ENCODE measurements around the gene CACNA1A. TPM values are rescaled to one million over a fixed set of nuclear protein-coding genes. Genes with fewer than 3 reads are reported as not detected.

The CACNA1A gene
- total RNA-seq, 2 experiments from 2014 or later: 0.19 to 0.78 TPM

- H3K4me1 ChIP-seq (ENCODE audit: insufficient read depth, low read length, poor library complexity, severe bottlenecking): no peaks in the 10 kb centered on the region
- no peaks in the 10 kb centered on the region for H3K79me2 ChIP-seq (ENCODE audit: insufficient read depth, low read depth, low read length)
- TF ChIP-seq EZH2phosphoT487 (IDR thresholded peaks at IDR 0.05; ENCODE audit: borderline replicate concordance, low read depth, low read length): no peak
- TF ChIP-seq, protein P1, sequence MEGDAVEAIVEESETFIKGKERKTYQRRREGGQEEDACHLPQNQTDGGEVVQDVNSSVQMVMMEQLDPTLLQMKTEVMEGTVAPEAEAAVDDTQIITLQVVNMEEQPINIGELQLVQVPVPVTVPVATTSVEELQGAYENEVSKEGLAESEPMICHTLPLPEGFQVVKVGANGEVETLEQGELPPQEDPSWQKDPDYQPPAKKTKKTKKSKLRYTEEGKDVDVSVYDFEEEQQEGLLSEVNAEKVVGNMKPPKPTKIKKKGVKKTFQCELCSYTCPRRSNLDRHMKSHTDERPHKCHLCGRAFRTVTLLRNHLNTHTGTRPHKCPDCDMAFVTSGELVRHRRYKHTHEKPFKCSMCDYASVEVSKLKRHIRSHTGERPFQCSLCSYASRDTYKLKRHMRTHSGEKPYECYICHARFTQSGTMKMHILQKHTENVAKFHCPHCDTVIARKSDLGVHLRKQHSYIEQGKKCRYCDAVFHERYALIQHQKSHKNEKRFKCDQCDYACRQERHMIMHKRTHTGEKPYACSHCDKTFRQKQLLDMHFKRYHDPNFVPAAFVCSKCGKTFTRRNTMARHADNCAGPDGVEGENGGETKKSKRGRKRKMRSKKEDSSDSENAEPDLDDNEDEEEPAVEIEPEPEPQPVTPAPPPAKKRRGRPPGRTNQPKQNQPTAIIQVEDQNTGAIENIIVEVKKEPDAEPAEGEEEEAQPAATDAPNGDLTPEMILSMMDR (conservative IDR thresholded peaks at IDR 0.05; ENCODE audit: low read length): no peak
- ChIA-PET CTCF (ENCODE audit: unreplicated experiment) (no interaction called here), POLR2A (interaction anchor here (0.5 to 0.6 kb wide), 2 partner anchors 86 to 116 kb away, joined by 3 to 4 read pairs; no protein-coding TSS in a partner anchor)
- no peaks in the 10 kb centered on the region for H3K9me3 ChIP-seq (ENCODE audit: low read length)
- peak; percentile 40 for DNase-seq (ENCODE audit: low spot score)
- BruUV-seq (replicated peaks): no TSS peak
- H3K4me2 ChIP-seq (ENCODE audit: low read length): no peak overlapping the region
- no peak overlapping the region for H2AFZ ChIP-seq (ENCODE audit: low read length)
- H3K9me2 ChIP-seq (ENCODE audit: insufficient read depth, low read length): no peaks in the 10 kb centered on the region
- no peaks in the 10 kb centered on the region for H4K20me1 ChIP-seq (ENCODE audit: insufficient read depth, low read length)
- H3K4me3 ChIP-seq (ENCODE audit: low read depth, low read length, poor library complexity, severe bottlenecking): no peak overlapping the region
- no peak overlapping the region for H3K27ac ChIP-seq (ENCODE audit: low read depth, low read length, poor library complexity, severe bottlenecking)
- intact Hi-C loops (cut with micrococcal nuclease; ENCODE audit: unreplicated experiment): no loop called here
- H3K36me3 ChIP-seq (ENCODE audit: insufficient read depth, low read length): no peaks in the 10 kb centered on the region
Observed at GRCh38 chr19:13441810-13442512, 64.3 kb downstream of the CACNA1A start.

DNA sequence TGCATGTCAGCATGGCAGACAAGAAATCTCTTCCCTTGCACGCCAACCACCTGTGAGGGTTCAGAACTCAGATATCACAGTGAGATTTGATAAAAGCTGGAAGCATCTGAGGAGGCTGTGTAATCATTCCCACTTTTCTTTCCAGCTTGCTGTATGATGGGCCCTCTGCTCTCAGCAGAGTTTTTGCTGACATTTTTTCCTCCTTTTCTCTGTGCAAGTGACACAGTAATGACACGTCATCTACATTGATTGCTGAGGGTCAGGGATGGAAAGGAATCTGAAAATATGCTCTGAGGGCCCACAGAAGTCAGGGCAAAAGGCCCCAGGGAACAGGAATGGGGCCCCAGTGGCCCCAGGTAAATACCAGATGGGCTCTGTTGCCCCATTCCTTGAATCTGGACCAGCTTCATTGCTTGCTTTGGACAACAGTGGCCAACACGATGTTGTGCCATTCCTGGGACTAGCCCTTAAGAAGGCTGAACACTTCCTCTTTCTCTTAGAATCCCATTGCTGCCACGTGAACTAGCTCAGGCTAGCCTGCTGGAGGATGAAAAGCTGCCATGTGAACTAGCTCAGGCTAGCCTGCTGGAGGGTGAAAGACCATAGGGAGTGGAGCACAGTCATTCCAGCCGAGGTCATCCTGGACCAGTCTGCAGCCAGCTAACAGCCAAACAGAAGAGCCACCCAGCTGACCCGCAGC lies 68.2 kb downstream of the CACNA1A start:
- no TSS peak for BruUV-seq (replicated peaks)
- no peak overlapping the region for H3K27ac ChIP-seq (ENCODE audit: low read depth, low read length, poor library complexity, severe bottlenecking)
- H3K9me2 ChIP-seq (ENCODE audit: insufficient read depth, low read length): no peaks in the 10 kb centered on the region
- CTCF ChIA-PET (ENCODE audit: unreplicated experiment): no interaction called here
- no peaks in the 10 kb centered on the region for H3K36me3 ChIP-seq (ENCODE audit: insufficient read depth, low read length)
- H2AFZ ChIP-seq (ENCODE audit: low read length): no peak overlapping the region
- intact Hi-C loops (cut with micrococcal nuclease; ENCODE audit: unreplicated experiment): no loop called here
- no peaks in the 10 kb centered on the region for H3K4me1 ChIP-seq (ENCODE audit: insufficient read depth, low read length, poor library complexity, severe bottlenecking)
- no peaks in the 10 kb centered on the region for H4K20me1 ChIP-seq (ENCODE audit: insufficient read depth, low read length)
- H3K9me3 ChIP-seq (ENCODE audit: low read length): no peaks in the 10 kb centered on the region
- no peak for DNase-seq (ENCODE audit: low spot score)
- TF ChIP-seq, protein P1 (conservative IDR thresholded peaks at IDR 0.05; ENCODE audit: low read length): no peak
- no peak for TF ChIP-seq EZH2phosphoT487 (IDR thresholded peaks at IDR 0.05; ENCODE audit: borderline replicate concordance, low read depth, low read length)
- H3K4me3 ChIP-seq (ENCODE audit: low read depth, low read length, poor library complexity, severe bottlenecking): no peak overlapping the region
- POLR2A ChIA-PET: no interaction called here
- H3K4me2 ChIP-seq (ENCODE audit: low read length): no peak overlapping the region
- H3K79me2 ChIP-seq (ENCODE audit: insufficient read depth, low read depth, low read length): no peaks in the 10 kb centered on the region

DNA sequence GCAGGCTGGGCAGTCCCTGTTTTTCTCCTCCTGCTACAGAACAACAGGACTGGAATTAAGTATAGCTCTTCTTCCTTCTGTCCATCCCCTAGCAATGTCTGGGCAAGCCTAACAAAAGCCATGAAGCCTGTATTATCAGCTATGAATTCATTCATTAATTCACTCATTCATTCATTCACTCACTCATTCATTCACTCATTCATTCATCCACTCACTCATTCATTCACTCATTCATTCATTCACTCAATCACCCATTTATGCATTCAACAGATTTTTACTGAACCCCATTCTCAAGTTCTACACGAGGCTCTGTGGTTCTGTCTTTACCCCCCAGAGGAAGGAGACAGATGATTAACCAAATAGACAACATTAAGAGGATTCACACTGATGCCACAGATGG lies 69.9 kb downstream of the CACNA1A start:
- Histone ChIP-seq H3K4me3 (ENCODE audit: low read depth, low read length, poor library complexity, severe bottlenecking) (no peak overlapping the region), H4K20me1 (ENCODE audit: insufficient read depth, low read length) (no peaks in the 10 kb centered on the region), H3K27ac (ENCODE audit: low read depth, low read length, poor library complexity, severe bottlenecking) (no peak overlapping the region), H3K9me2 (ENCODE audit: insufficient read depth, low read length) (no peaks in the 10 kb centered on the region), H3K79me2 (ENCODE audit: insufficient read depth, low read depth, low read length) (no peaks in the 10 kb centered on the region), H2AFZ (ENCODE audit: low read length) (no peak overlapping the region), H3K9me3 (ENCODE audit: low read length) (no peaks in the 10 kb centered on the region), H3K4me2 (ENCODE audit: low read length) (no peak overlapping the region), H3K36me3 (ENCODE audit: insufficient read depth, low read length) (no peaks in the 10 kb centered on the region), H3K4me1 (ENCODE audit: insufficient read depth, low read length, poor library complexity, severe bottlenecking) (no peaks in the 10 kb centered on the region)
- intact Hi-C loops (cut with micrococcal nuclease; ENCODE audit: unreplicated experiment): no loop called here
- ChIA-PET POLR2A (no interaction called here), CTCF (ENCODE audit: unreplicated experiment) (no interaction called here)
- TF ChIP-seq, protein P1 (conservative IDR thresholded peaks at IDR 0.05; ENCODE audit: low read length): no peak
- no peak for TF ChIP-seq EZH2phosphoT487 (IDR thresholded peaks at IDR 0.05; ENCODE audit: borderline replicate concordance, low read depth, low read length)
- no peak for DNase-seq (ENCODE audit: low spot score)
- no TSS peak for BruUV-seq (replicated peaks)
